Left renal pelvis (tissue), 4 donors: ENCODE results near the gene GIMAP8. TPM values are rescaled to one million over a fixed set of nuclear protein-coding genes. Genes with fewer than 3 reads are reported as not detected.
"Not testable (repeated sequence)": the region's sequence is repeated elsewhere in the genome, so short reads cannot be mapped to it uniquely, and the experiment has no call there.

ENCODE experiments used
- DNase-seq, 4 donors: peaks; one replicate each; pipeline ENCODE4 v3.0.0-alpha.2; 2013; ENCODE audit warnings: low read depth in 4 of 4, low spot score in 3 of 4
- polyA plus RNA-seq, 4 donors: library from polyadenylated mRNA; unstranded; fragments of 120-200 nt; gene quantifications; one replicate each; pipeline ENCODE4 v1.2.1, GENCODE V29; 2013; ENCODE audit not compliant: insufficient read length in 4 of 4

GIMAP8 gene
- polyA plus RNA-seq, 4 donors: 4.1 to 9.5 (median 8.5) TPM

DNA sequence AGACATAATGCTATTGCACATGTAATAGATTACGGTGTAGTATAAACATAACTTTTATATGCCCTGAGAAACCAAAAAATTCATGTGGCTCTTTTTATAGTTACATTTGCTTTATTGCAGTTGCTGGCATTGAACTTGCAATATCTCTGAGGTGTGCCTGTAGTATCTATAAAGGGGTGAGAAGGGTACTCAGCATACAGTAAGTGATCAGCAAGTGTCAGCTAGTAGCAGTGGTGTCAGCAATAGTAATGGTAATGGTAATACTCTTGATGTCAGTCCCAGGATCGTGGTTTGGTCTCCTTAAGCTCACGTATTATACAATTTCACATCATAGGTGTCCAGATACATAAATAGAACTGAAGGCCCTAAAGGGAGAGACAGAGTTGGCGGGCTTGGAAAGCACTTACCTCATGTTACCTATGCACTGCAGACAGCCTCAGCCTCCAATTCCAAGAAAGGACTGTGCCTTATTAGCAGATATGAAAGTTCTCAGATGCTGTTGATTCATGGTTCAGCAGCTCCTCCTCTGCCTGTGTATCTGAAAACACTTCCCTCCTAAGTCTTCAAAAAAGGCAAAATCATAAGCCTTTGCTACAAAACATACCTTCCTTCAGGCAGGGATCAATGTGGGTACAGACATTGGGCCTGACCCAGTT lies 57.6 kb downstream of the GIMAP8 start:
- DNase-seq: no peak

DNA sequence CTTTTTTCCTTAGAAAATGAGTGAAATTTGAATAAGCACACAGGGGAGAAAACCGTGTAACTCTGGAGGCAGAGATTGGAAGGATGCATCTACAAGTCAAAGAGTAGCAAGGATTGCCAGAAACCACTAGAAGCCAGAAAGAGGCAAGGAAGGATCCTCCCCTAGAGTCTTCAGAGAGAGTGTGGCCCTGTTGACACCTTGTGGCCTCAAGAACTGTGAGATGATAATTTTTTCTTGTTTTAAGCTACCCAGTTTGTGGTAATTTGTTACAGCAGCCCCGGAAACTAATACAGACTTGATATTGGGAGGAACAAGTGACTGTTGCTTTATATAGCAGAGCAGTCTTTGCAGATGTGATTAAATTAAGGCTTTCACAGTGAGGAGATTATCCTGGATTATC lies 60.6 kb downstream of the GIMAP8 start:
- no peak for DNase-seq

- no peak for DNase-seq
These were observed 63.3 kb downstream of the GIMAP8 start for GRCh38 chr7:150513758-150514157.

DNA sequence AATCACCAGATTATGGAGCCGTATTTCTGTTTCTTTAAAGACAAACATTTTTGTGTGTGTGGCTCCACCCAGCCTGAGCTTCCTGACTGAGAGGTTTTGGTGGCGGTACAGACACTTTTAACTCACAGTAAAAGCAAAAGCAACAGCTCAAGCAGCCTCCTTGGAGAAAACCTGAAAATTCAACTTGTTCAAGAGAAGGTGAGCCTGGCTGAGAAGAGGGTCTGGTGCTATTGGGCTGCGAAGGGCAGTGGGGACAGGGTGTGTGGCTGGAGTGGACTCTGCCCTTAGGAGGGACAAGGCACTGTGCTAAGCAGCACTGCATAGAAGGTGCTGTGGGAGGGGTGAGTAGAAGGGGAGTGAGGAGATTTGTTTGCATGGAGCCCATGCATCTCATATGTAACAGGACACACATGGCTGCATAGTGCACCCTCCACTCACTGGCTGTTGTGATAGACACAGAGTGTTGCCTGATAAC lies 64.4 kb downstream of the GIMAP8 start, which contains the start of gene GIMAP7:
Gene GIMAP7, plus strand, starts transcription at position 125 of the 475 bp plus-strand sequence. CDS start 5,103 bp downstream, outside the sequence.
- DNase-seq: no peak

DNA sequence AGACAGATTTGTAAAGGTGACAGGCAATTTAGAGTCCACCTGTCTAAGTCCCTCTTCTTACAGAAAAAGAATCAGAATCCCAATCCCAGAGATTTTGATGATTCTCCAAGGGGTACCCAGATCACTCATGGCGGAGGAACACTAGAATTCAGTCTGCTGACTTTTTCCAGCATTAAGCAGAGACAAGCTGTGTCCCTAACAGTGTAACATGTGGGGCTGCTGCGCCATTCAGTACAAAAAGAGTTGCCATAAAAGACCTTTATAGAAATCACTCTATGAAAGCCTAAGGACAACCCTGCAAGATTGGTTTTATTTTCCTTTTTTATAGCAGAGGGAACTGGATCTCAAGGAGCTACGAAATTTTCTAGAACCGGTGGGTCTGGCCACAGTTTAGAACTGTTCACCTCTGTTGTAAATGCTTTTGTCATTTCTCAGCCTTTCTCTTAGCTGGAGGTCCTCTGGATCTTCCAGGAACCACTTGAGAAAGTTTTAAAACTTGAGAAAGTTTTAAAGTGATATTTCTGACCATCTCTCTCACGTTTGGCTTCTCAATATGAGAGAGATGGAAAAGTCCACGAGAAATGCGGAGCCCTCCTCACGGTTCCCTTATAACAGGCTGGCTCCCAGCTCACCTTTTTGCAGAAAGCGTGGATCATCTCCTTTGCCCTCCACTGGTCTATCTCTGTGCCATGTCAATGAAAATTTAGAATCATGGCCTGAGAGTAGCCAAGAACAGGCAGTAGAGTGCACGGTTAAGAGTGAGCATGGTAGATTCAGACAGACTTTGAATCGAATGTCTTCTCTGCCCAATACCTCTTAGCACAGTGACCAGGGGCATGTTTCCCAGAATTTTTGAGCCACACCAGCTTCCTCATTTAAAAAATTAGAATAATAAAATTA lies 65.1 kb downstream of the GIMAP8 start:
- DNase-seq: no peak

GRCh38 chr7:150516956-150517745 lies 66.7 kb downstream of the GIMAP8 start:
- DNase-seq: no peak

DNA sequence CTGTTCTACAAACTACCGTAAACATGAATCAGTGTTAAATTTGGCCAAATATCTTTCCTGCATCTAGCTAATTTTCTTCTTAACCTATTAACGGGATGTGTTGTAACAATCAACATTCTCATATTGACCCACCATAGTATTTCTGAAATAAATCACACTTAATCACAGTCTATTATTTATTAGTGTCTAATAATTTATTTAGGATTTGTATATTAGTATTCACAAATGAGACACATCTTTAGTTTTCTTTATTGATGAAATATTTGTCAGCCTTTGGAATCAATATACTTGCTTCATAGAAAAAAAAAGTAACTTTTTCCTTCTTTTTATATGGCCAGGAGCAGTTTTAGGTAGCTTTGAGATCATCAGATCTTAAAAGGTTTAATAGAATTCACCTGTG lies 68.9 kb downstream of the GIMAP8 start:
- DNase-seq: no peak

- DNase-seq: no peak
These were observed 69.7 kb downstream of the GIMAP8 start for GRCh38 chr7:150520145-150520544.

- not testable (repeated sequence) for DNase-seq
These were observed 72.5 kb downstream of the GIMAP8 start for GRCh38 chr7:150522931-150523330.

- DNase-seq: no peak
These were observed 73.6 kb downstream of the GIMAP8 start for GRCh38 chr7:150524018-150524417.

Other genes starting within 250 kb of the GIMAP8 start
- 10 to 100 TPM; 13.0 to 30.0 (median 22.4) TPM for gene LRRC61, start 127.3 kb upstream of the GIMAP8 start, polyA plus RNA-seq
- 1 to 10 TPM; 4.0 to 9.2 (median 6.7) TPM for gene ACTR3C, start 127.1 kb upstream of the GIMAP8 start, polyA plus RNA-seq
- gene RARRES2, start 109.0 kb upstream of the GIMAP8 start, polyA plus RNA-seq: 100 to 1,000 TPM in 1 of 4 donors, 10 to 100 TPM in 3; 46.9 to 241 (median 58.2) TPM
- 100 to 1,000 TPM in 1 of 4 donors, 10 to 100 TPM in 3; 51.4 to 112 (median 83.8) TPM for gene REPIN1, start 81.8 kb upstream of the GIMAP8 start, polyA plus RNA-seq
- gene ZNF775, start 71.3 kb upstream of the GIMAP8 start, polyA plus RNA-seq: 1 to 10 TPM; 3.8 to 9.4 (median 4.4) TPM
- gene GIMAP7, start 64.2 kb downstream of the GIMAP8 start, polyA plus RNA-seq: 10 to 100 TPM in 3 of 4 donors, 1 to 10 TPM in 1; 7.6 to 17.5 (median 12.2) TPM
- gene GIMAP4, start 116.8 kb downstream of the GIMAP8 start, polyA plus RNA-seq: 10 to 100 TPM; 14.9 to 26.2 (median 21.7) TPM
- gene GIMAP6, start 181.8 kb downstream of the GIMAP8 start, polyA plus RNA-seq: 10 to 100 TPM in 3 of 4 donors, 1 to 10 TPM in 1; 9.3 to 17.8 (median 13.8) TPM
- gene GIMAP2, start 235.1 kb downstream of the GIMAP8 start, polyA plus RNA-seq: 10 to 100 TPM in 1 of 4 donors, 1 to 10 TPM in 3; 7.2 to 10.1 (median 7.9) TPM